ENCODE measurements around the gene IL25.
"Not testable (repeated sequence)": the region's sequence is repeated elsewhere in the genome, so short reads cannot be mapped to it uniquely, and the experiment has no call there.

IL25 gene

DNA sequence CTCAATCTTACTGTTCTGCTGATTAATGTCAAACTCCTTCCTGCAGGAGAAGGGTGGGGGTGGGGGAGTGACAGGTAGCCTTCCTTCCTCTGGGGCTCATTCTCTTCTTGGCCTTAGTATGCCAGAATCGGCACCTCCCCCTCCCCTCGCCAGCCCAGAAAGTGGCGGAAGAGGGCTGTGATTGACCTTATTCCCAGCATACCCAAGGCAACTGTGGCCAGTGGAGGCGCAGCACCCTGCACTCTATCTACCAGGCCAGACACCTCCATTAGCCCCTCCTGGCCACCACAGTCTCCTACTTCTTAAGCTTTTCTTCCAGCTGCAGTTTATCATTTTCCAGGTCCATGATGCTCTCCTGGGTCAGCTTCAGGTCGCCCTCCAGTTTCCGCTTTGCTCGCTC is 20.0 kb downstream of the IL25 start:
- no peak for DNase-seq

DNA sequence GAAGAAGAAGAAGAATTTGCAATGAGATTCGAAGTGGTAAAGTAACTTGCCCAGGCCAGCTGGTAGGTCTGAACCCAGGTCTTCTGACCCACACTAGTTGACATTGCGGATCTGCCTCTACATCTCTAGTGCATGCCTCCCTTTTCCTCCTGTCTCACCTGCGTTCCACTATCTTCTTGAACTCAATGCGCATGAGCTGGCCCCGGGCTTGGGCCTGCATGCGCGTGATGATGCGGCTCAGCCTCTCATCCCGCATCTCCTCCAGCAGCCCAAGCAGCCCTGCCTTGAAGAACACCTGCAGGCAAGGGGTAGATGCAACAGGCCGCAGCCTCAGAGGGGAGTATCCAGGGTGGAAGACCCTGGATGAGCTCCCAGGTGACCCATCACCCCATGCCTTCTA is 23.5 kb downstream of the IL25 start:
- DNase-seq = no peak

DNA sequence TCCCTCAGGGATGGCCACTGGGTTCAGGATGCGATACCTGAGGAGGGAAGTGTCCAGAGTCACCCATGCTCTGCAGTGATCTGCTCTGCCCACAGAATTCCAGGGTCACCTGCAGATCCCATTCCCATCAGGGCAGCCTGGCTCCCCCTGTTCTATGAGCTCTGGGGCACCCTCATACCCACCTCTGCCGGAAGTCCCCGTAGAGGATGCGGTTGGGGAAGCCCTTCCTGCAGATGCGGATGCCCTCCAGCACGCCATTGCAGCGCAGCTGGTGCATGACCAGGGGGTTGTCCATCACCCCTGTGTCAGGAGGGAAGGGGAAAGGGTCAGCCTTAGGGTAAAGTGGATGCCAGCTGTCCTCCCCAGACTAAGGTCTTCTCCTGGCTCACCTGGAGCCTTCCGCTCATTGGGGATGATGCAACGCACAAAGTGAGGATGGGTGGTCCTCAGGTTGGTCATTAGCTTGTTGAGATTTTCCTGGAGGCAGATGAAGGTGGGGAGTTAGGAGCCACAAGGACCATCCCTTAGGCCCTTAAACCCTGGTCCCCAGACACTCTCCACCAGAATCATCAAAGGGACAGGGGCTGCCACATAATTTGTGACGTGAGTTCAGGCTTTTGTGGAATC is 24.3 kb downstream of the IL25 start:
- DNase-seq = no peak

- no peak for DNase-seq
Measured at GRCh38 chr14:23398348-23398747, 25.7 kb downstream of the IL25 start.

DNA sequence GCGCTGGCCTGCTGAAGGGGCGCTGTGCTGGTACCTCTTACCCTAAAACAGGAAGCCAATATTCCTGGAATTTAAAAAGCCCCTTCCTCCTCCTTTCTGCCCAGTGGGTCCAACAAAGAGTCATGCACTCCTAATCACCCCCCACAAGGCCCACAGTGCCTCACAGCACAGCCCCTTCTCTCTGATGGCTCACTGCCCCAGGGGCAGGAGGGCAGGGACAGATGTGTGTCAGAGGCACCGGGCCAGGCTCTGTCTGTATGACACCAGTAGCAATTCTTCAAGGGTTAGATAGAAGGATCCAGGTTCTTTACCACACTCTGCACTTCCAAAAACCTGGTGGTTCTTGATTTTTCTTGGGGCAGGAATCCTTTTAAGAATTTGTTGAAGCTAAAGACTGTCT is 26.5 kb downstream of the IL25 start:
- no peak for DNase-seq

DNA sequence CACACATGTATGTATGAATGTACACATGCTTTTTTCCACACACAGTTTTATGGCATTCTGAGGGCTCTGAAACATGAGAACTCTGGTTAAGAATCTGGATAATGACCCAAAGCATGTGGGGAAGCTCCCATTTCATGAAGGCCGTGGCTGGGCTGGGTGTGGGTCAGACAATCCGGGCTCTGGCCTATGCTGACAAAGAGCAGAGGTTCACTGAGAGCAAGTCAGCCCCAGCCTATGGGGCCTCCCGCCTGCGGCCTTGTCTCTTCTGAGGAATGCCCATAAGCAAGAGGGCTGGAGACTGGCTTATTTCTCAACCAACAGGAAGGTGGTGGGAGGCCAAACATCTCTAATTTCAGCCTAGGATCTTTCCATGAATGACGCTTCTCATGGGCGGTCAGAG is 27.0 kb downstream of the IL25 start:
- DNase-seq = no peak

- not testable (repeated sequence) for DNase-seq
Measured at GRCh38 chr14:23400496-23401149, 28.0 kb downstream of the IL25 start.

- DNase-seq = no peak
Measured at GRCh38 chr14:23401291-23401690, 28.7 kb downstream of the IL25 start.

DNA sequence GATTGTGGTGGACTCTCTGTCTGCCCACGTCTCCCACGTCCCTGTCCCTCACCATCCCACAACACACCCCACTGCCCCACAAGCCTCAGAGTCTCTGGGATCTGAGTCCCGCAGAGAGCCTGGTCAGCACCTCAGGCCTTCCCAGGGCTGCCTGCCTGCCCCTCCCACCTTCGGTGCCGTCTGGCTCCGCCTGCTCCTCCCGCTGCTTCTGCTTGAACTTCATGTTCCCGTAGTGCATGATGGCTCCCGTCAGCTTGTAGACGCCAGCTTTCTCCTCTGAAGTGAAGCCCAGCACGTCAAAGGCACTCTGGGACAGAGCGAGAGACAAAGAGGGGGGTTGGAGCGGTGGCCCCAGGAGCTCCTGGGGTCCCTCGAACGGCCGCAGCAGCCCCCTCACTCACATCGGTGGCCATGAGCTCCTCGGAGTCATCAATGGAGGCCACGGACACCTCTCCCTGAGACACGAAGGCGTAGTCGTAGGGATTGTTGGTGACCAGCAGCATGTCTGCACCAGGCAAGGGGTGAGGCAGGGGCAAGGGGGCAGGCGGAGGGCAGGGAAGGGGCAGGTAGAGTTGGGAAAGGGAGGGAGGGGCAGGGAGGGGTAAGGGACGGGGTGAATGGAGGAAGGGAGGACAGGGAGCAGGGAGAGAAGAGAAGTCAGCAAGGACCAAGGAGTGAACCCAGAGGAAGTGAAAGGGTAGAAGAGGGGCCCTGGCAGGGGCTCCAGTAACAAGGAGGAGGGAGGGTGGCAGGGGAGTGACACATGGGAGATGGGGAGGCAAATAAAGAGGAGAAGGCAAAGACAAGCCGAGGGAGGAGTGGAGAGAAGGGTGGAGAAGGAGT is 29.9 kb downstream of the IL25 start:
- DNase-seq = no peak

DNA sequence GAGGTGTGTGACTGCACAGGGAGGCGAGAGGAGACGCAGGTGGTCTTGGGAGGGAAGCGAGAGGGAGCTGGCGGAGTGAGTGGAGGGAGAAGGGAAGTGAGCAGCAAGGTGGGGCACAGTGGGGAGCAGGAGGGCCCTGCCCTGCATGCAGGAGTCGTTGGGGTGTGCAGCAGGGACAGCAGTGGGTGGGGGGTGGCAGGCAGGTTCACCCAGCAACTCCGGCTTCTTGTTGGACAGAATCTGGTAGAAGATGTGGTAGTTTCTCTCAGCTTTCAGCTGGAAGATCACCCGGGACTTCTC is 30.5 kb downstream of the IL25 start:
- no peak for DNase-seq

GRCh38 chr14:23403908-23404307 is 31.3 kb downstream of the IL25 start:
- no peak for DNase-seq

DNA sequence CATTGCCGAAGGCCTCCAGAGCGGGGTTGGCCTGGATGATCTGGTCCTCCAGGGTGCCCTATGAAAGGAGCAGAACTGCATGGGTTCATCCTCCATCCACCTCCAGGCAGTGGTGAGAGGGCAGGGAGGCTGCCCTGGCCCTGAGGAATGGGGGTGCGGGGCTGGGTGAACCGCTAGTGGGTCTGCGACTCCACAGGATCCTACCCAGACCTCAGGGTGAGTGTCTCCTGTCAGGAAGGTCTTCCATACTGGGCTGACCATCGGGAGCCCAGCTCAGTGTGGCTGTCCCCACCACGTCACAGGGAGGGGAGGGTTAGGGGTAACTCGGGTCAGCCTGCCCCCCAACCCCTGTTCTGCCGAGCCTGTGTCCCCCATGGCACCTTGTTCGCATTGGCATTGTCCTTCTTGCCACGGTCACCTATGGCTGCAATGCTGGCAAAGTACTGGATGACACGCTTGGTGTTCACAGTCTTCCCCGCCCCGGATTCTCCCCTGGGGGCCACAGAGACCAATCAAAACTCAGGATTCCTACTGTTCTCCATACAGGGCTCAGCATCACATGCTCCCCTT is 31.8 kb downstream of the IL25 start:
- no peak for DNase-seq

DNA sequence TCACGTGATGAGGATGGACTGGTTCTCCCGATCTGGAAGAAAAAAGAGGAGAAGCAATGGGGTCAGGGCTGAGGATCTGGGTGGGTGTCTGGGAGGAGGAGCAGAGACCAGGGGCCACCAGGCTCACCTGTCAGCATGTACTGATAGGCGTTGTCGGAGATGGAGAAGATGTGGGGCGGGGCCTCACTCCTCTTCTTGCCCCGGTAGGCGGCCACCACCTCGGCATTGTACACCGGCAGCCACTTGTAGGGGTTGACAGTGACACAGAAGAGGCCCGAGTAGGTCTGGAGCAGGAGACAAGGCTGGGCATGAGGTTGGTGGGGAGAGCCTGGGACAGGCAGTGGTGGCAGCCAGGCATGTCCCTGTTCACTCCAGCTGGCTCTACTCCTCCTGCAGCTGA is 32.5 kb downstream of the IL25 start:
- DNase-seq = no peak

DNA sequence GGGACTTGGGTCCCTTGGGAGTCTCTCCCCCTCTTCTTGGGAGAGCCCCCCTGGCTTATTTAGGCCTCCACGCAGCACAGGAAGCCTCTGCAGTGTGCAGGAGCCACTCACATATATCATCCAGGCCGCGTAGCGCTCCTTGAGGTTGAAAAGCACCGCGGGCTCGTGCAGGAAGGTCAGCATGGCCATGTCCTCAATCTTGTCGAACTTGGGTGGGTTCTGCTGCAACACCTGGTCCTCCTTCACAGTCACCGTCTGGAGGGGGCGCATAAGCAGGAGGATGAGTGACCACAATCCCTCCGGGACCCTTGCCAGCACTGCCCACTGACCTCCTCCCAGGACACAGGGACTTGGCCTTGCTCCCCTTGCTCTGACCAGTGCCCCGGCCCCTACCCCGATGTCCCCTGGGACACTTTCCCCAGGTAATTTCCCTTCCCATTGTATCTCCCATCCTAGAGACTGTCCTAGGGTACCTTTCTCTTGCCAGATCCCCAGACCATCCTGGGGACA is 33.0 kb downstream of the IL25 start:
- no peak for DNase-seq

GRCh38 chr14:23406244-23406643 is 33.6 kb downstream of the IL25 start:
- no peak for DNase-seq

GRCh38 chr14:23406725-23407355 is 34.2 kb downstream of the IL25 start:
- DNase-seq = no peak

GRCh38 chr14:23407516-23408306 is 35.1 kb downstream of the IL25 start, which contains the start of gene MYH6:
TSS of gene MYH6 (minus strand) at chr14:23408273. CDS start at chr14:23407223, 1,050 bp downstream.
- DNase-seq = no peak

DNA sequence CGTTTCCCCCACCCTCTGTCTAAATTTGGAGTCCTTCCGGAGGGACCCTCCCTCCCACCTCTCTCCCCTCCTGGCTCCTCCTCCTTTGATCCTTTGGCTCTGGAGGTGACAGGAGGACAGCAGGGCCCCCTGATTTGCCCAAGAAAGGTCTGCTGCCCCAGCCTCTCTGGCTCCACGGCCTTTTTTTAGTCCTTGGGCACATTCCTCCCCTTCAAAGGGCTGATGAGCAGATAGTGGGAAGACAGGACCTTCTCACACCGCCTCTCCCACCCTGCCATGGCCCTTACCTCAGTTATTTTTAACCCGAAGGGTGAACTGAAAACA is 35.7 kb downstream of the IL25 start:
- DNase-seq = no peak

DNA sequence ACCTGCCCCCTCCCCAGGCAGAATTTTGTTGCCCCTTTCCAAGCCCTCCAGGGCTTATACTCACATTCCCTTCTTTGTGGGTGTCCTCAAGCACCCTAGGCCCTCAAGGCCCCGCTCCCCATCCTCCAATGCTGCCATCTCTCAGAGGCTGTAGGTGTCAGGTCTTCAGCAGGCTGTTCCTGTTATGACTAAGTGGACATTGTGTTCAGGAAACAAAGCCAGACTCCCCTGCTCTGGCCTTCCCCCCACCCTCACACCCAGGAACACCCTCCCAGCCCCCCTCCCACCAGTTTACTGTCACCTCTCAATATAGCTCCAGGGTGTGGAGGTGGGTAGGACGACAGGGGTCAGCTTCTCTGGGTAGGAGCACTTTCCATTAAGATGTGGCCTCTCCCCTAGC is 36.9 kb downstream of the IL25 start:
- DNase-seq = no peak

DNA sequence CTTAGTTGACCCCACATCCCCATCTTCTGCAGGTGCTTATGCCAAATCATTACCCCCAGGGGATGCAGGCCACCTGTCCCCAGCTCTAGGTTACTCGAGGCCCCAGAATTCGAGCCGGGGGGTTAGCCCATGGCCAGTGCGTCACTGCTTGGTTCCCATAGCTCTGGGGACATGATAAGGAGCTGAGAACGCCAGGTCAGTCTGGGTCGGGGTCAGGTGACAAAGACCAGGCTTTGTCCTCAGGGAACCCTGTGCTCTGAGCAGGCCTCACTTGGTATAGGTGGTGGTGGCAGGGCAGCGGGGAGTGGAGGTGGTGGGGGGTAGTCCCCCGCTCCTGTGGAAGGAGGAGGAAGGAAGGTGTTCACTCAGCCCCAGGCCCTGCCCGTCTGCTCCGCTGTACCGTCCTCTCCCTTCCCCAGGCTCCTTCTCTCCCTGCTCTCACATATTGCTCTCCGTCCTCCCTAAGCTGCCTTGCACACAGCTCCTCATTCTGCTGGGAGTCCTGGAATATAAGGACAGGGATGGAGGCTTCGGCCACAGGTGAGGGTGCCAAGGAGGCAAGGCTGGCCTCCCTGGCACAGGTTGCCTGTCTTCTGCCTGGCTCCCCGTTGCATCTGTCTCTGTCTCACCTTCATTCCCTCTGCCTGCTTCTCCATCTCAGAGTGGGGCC is 37.5 kb downstream of the IL25 start:
- DNase-seq = no peak

- DNase-seq = no peak
Measured at GRCh38 chr14:23411563-23412525, 39.2 kb downstream of the IL25 start.

Data from CD4-positive, alpha-beta T cell treated with Interleukin-1 beta for 1 hour (primary cell).